DMS79 treated with DMSO at 0.1 percent for 48 hours (cell line): ENCODE data around the gene TAS2R43.
"Not testable (repeated sequence)": the region's sequence is repeated elsewhere in the genome, so short reads cannot be mapped to it uniquely, and the experiment has no call there.

ENCODE experiments used
- DNase-seq: peaks from one replicate; lab custom pipeline; 2025; lab: John Stamatoyannopoulos, UW

The TAS2R43 gene

DNA sequence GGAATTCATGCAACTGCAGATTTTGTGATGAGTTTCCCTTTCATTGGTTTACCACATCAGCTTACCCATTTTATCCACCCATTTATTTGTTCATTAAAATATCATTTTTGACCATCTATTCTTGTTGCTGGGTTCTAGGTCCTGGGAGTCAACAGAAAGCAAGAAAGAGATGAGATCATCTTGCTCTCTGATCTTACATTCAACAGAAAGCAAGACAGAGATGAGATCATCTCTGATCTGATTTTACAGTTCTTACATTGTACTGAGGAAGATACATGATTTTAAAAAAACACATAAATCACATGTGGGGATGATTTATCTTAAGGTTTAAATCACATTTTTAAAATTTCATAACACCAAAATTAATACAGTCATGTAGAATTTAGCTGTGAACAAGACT, 32.3 kb downstream of the TAS2R43 start:
- no peak for DNase-seq

GRCh38 chr12:11059041-11059440, 33.1 kb downstream of the TAS2R43 start:
- DNase-seq, result no peak

- DNase-seq, result no peak
Measured at GRCh38 chr12:11055306-11055705, 36.8 kb downstream of the TAS2R43 start.

DNA sequence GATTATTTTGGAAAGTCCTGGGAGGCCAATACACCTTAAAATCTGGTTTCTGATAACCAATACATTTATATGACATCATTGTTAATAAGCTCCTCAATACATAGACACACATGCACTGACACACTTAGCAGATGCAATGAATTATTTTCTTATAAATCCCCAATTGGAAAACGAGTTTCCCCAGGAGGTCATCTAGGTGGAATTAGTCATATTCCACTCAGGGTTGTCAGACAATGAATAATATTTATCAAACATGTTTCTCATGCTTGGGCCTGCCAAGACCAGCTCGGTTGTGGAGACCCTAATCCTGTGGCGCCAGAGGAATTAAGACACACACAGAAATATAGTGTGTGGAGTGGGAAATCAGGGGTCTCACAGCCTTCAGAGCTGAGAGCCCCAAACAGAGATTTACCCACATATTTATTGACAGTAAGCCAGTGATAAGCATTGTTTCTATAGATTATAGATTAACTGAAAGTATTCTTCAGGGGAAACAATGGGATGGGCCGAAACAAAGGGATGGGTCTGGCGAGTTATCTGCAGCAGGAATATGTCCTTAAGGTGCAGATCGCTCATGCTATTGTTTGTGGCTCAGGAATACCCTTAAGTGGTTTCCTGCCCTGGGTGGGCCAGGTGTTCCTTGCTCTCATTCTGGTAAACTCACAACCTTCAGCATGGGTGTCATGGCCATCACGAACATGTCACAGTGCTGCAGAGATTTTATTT, 42.1 kb downstream of the TAS2R43 start:
- not testable (repeated sequence) for DNase-seq

DNA sequence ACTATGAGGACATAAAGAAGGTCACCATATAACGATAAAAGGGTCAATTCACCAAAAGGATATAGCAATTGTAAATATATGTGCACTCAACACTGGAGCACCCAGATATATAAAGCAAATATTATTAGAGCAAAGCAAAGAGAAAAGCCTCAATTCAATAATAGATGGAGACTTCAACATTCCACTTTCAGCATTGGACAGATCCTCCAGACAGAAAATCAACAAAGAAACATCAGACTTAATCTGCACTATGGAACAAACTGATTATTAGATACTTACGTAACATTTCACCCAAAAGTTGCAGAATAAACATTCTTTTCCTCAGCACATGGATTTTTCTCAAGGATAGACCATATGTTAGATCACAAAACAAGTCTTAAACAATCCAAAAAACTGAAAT, 50.7 kb downstream of the TAS2R43 start:
- DNase-seq, result not testable (repeated sequence)
